Stimulated activated CD8-positive, alpha-beta memory T cell treated with anti-CD3 and anti-CD28 coated beads, Interleukin-7, amount 100 ng/mL, for 48 hours (primary cell): ENCODE measurements around the gene CD44.

Experiments
- DNase-seq, 2 donors: peaks; one replicate each; pipeline ENCODE4 v3.0.0-alpha.2; 2020; ENCODE audit warnings: low read depth in 1 of 2; ENCODE audit errors: extremely low read depth in 1 of 2

CD44 gene

DNA sequence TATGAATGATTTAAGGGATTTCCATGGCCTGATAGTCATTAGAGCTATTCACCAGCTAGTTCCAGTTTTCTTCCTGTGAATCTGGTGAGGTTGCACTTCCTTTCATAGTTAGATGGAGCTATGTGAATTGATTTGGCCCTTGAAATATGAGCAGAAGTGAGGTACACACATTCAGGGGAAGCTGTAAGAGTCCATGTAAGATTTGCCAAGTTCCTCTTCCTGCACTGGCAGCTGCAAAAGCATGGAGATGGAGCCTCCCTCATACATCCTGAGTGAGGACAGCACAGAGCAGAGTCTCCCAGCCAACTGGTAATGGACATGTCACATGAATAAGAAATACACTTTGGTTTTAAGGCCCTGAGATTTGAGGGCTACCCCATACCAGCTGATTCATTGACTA, 111.7 kb downstream of the CD44 start:
- DNase-seq: no peak

DNA sequence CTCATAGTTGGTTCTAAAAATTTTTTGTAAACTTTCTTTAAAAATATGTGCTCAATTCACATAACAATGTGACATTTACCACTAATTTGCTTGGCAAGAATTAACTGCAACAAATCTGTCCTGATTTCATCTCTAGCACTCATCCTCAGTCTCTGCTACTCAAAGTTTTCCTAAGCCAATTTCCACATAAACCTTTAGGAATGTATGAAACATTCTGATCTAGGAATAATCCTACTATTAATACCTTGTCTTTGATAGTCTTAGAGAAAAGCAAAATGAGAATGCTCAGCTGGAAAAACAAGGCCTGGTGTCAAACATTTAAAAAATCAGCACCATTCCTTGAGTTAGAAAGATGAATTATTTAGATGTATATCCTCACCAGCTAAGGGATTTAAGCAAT, 114.3 kb downstream of the CD44 start:
- no peak for DNase-seq

DNA sequence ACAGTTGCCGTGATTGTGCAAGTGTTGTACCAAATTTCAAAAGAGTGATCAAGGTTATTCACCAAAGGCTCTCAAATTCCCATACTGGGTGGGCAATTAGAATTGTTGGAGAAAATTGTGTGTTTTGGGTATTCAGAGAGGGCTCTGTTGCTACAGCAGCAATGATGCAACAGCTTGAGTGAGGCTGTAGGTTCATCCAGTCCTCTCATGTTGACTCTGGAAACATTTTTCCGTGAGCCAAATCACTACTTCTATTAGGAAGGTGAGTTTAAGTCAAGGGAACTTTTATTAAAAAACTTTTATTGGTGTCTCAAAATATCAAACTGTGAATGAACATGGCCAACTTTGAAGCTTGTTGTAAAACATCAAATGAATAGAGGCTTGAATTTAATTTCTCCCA, 116.5 kb downstream of the CD44 start:
- no peak for DNase-seq

GRCh38 chr11:35256296-35256695, 117.3 kb downstream of the CD44 start:
- no peak for DNase-seq

DNA sequence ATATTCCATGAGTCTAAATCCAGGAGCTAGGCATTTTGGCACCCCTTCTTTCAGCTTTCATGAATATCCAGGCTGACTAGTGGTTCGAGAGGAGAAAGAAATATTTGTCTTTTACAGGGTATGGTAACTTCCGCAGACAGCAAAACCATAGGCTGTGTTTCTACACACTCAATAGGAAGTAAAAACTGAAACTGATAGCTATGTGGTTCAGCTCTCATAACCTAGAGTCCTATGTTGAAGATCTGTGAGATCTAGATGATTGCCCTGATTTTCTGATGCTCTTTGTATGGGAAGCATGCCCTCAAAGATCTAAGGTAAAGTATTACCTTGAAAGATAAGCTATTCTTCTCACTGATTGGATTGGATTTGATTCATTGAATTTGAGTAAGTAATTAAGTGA, 118.3 kb downstream of the CD44 start:
- DNase-seq: no peak

GRCh38 chr11:35259529-35259928, 120.6 kb downstream of the CD44 start:
- DNase-seq: no peak

- DNase-seq: no peak
Observed at GRCh38 chr11:35260342-35260985, 121.5 kb downstream of the CD44 start.

DNA sequence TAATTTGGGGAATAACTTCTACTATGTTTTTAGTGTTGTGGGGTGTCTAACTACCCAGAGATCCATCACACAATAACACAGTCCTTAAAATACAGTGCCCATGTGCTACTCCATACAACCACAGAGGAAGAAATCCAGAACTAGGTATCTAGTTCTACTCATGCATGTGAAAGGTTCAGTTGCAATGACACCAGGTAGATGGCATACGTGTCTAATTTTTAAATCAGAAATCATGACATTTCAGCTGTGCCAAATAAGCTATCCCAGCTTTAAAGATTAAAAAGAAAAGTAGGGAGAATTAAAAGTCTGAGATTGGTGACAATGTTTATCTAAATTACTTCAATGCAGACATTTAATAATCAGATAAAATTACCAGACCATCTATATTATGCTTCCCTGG, 122.2 kb downstream of the CD44 start:
- DNase-seq: no peak

- DNase-seq: no peak
Observed at GRCh38 chr11:35262056-35262455, 123.1 kb downstream of the CD44 start.

DNA sequence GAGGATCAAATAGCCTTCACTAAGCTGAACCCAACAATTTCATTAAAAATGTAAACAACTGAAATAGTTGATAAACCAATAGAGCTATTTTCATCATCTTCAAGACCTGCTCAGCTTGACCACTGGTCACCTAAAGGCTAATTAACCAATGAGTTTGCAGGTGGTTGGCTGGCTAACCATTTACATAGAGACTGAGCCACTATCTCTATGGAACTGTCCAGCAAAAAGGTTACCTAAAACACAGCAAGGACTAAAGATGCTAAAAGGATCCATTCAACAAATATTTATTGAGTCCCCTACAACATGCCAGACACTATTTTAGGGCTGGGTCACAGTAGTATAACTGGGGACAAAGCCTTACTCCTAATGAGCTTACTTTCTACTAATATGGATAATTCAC, 123.8 kb downstream of the CD44 start:
- DNase-seq: no peak

- DNase-seq: no peak
Observed at GRCh38 chr11:35265755-35266454, 126.9 kb downstream of the CD44 start.

- no peak for DNase-seq
Observed at GRCh38 chr11:35267504-35267903, 128.5 kb downstream of the CD44 start.

GRCh38 chr11:35270342-35270741, 131.4 kb downstream of the CD44 start:
- DNase-seq: no peak

DNA sequence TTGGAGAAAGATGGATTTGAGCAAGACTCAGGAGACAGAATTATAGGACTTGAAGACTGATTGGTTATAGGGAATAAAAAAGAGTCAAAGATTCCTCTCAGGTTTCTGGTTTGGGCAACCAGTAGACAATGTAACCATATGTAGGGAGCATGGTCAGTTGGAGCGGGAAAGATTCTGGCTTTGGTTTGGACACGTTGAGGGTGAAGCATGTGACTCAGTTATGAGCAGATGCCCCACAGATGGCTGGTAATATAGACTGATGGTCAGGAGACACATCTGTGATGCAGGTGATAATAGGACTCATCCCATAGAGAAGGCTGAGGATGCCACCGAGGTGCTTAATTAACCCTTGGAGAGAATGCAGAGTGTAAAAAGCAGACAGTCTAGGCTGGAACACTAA, 132.1 kb downstream of the CD44 start:
- DNase-seq: no peak

- DNase-seq: peak; percentile 28 to 60
Observed at GRCh38 chr11:35272391-35272902, 133.5 kb downstream of the CD44 start.

DNA sequence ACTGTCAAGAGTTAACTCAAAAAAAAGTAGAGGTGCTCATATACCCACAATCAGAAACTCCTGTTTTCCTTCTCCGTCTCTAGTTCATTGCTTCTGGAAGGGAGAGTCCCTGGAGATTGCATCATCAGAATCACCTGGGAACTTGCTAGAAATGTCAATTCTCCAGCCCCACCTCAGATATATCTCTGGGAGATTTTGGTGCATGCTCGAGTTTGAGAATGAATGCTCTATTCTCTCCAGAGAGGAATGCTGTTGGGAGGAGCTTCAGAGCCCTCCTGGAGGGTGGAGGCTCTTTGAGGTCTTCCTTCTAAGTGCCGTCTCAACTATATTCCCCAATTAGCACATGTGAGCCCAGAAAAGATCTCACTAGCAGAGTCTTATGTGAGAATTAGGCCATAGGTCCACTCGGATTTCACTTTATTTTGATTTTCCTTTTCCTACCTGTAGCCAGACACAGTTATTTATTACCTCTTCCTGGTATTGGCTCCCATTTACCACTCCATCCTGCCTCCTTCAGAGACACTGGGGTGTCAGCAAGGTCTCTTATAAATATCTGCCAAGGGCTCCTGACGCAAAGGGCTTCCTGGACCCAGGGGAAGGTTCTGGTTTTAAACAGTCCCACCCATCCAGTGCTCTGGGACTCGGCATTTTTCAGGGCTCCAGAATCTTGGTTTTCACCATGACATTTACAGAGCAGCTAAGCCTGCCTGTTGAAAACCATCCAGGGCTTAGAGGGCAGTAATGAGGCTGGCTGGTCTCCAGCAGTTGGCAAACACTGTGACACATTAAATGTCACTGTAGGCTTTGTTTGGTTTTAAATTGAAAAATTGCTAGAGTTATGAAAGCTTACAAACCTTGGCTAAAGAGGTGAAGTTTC, 136.2 kb downstream of the CD44 start:
- no peak for DNase-seq

GRCh38 chr11:35275786-35276170, 136.8 kb downstream of the CD44 start:
- no peak for DNase-seq

- no peak for DNase-seq
Observed at GRCh38 chr11:35276396-35277145, 137.6 kb downstream of the CD44 start.

DNA sequence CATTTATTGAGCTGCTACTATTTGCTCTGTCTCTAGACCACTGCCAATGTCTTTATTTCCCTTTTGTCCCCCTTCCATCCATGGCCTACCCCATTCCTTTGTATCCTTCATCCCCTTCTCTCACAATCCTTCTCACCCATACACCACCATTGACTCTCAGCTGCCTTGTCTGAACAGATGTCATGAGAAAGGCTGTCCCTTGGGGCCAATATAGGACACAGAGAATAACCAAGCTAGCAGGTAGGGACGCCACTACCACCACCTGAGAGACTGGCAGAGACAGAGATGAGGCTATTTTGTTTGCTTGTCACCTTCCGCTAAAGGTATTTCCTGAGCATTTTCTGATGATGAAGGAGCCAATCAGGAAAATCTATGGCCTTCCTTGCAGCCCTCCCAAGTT, 138.9 kb downstream of the CD44 start:
- DNase-seq: no peak

- DNase-seq: no peak
Observed at GRCh38 chr11:35280727-35281126, 141.8 kb downstream of the CD44 start.

GRCh38 chr11:35281169-35281688, 142.3 kb downstream of the CD44 start:
- no peak for DNase-seq
